ENCODE data around the gene IPO13.

DNA sequence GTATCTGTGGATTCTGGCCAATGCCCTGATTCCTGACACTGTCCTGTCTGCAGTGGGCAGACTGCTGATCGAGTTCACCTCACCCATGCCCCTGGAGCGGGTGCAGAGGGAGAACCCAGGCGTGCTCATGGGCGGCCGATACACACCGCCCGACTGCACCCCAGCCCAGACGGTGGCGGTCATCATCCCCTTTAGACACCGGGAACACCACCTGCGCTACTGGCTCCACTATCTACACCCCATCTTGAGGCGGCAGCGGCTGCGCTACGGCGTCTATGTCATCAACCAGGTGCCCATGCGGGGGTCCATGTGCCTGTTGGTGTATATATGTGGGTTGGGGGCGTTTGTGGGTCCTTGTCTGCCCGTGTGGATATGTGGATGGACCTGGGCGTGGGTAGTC is 34.9 kb downstream of the IPO13 start:
- TF ChIP-seq POLR2A (IDR thresholded peaks at IDR 0.05) = no peak
- TF ChIP-seq, protein P1, sequence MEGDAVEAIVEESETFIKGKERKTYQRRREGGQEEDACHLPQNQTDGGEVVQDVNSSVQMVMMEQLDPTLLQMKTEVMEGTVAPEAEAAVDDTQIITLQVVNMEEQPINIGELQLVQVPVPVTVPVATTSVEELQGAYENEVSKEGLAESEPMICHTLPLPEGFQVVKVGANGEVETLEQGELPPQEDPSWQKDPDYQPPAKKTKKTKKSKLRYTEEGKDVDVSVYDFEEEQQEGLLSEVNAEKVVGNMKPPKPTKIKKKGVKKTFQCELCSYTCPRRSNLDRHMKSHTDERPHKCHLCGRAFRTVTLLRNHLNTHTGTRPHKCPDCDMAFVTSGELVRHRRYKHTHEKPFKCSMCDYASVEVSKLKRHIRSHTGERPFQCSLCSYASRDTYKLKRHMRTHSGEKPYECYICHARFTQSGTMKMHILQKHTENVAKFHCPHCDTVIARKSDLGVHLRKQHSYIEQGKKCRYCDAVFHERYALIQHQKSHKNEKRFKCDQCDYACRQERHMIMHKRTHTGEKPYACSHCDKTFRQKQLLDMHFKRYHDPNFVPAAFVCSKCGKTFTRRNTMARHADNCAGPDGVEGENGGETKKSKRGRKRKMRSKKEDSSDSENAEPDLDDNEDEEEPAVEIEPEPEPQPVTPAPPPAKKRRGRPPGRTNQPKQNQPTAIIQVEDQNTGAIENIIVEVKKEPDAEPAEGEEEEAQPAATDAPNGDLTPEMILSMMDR (IDR thresholded peaks at IDR 0.05) = no peak

Measured in esophagus squamous epithelium (tissue), 4 donors.